Measurements from ENCODE around the gene MAP4K5.

Gene MAP4K5

DNA sequence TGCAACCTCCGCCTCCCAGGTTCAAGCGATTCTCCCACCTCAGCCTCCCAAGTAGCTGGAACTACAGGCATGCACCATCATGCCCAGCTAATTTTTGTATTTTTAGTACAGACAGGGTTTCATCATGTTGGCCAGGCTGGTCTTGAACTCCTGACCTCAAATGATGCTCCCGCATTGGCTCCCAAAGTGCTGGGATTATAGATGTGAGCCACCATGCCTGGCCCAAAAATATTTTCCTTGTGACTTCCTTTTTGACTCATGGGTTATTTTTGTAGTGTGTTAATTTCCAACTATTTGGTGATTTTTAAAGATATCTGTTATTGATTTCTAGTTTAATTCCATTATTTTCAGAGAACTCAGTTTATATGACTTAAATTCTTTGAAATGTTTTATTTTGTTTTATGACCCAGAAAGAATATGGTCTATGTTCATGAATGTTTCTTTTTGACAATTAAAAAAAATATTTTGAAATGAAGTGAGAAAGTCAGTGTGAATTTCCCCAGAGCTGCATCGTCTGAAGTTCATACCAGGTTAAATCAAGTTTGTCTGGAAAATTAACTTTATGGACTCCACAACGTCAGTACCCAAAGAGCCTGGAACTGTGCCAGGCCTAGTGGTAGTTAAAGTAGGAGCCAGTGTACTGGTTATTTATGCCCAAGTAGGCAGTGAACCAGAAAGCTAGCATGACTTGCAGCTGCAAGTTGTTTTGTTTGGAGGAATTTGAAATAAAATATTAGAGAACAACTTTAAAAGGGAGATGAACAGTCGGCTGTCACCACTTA lies 132.9 kb downstream of the MAP4K5 start:
- peak; percentile 31 for DNase-seq (ENCODE audit: low spot score)

GRCh38 chr14:50398189-50398580 lies 134.2 kb downstream of the MAP4K5 start:
- no peak for DNase-seq (ENCODE audit: low spot score)

DNA sequence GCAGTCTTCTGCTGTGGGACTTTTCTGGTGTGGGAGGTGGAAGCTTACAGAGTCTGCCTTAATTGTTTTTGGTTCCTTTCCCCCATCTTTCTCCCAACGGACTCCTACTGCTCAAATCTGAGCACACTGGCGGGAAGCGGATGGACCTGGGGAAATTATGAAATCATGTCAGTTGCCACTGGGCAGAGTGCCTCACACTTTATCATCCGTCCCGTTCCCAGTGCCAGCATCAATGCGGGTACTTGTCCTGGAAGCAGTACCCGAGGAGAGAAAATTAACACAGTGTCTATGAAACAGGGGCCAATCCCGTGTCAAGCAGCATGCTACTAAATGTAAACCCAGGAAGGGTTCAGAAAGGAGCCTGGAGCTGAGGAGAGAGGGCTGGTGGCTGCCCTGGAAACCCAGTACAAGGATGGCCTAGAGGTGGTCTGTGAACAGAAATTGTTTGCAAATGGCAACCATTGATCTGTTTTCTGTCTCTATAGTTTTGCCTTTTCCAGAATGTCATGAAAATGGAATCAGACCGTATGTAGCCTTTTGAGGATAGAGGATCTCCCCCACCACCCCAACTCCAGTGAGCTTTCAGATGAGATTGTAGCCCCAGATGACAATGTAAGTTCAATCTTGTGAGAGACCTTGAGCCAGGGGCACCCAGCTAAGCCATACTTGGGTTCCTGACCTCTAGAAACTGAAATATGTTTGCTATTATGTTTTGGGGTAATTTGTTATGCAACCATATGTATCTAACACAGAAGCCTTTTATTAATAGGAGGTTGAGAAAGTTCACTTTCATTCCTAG lies 134.8 kb downstream of the MAP4K5 start:
- DNase-seq (ENCODE audit: low spot score): peak; percentile 25

DNA sequence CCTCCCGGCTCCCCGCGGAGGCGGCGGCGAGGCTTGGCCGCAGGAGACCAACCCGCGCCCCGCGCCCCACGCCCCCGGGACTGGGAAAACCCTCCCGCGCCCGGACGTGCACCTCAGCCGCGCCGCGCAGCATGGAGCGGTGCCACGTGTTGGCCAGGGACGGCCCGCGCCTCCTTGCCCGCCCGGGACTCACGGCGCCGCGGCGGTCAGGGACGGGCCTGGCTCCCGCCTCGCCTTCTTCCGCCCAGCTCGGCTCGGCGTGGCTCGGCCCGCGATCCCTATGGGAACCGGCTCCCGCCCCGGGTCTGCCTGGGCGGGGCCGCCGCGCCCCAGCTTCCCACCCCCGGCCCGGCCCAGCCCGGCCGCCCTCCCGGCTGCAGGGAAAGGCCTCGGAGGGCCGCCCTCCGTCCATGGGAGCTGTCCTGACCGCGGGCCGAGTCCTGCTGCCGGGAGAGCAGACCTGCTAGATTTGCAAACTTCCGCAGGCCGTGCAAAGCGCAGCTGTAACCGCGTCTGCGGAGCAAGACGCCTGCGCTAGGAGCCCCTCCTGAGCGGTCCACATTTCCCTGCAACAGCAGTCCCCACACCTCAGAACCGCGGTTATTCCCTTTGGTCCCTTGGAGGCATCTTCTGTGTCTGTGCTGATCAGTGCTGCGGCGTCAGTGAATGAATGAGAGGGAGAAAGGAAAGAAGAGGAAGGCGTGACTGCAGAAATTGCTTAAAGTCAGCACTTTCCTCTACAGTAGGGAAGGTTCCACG lies 135.6 kb downstream of the MAP4K5 start, which contains the start of gene CDKL1:
CDKL1 (minus strand) TSS at position 251 of the 759 bp plus-strand sequence. CDS start 1,013 bp downstream, outside the sequence.
- DNase-seq (ENCODE audit: low spot score): peak; percentile 71

DNA sequence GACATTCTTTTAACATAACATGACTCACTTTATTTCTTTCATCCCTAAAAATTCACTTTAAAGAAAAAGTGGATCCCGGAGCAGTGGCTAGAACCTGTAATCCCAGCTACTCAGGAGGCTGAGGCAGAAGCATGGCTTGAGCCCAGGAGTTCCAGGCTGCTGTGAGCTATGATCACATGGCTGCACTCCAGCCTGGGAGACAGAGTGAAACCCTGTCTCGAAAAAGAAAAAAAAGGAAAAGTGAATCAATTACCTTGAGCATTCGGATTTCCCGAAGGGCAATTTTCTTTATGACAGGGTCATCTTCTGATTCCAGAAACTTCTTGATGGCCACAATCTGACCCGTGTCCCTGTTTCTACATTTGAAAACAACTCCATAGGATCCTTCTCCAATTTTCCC lies 136.9 kb downstream of the MAP4K5 start:
- DNase-seq (ENCODE audit: low spot score): no peak

GRCh38 chr14:50394713-50395112 lies 137.7 kb downstream of the MAP4K5 start:
- DNase-seq (ENCODE audit: low spot score): no peak

GRCh38 chr14:50389668-50390441 lies 142.5 kb downstream of the MAP4K5 start:
- no peak for DNase-seq (ENCODE audit: low spot score)

DNA sequence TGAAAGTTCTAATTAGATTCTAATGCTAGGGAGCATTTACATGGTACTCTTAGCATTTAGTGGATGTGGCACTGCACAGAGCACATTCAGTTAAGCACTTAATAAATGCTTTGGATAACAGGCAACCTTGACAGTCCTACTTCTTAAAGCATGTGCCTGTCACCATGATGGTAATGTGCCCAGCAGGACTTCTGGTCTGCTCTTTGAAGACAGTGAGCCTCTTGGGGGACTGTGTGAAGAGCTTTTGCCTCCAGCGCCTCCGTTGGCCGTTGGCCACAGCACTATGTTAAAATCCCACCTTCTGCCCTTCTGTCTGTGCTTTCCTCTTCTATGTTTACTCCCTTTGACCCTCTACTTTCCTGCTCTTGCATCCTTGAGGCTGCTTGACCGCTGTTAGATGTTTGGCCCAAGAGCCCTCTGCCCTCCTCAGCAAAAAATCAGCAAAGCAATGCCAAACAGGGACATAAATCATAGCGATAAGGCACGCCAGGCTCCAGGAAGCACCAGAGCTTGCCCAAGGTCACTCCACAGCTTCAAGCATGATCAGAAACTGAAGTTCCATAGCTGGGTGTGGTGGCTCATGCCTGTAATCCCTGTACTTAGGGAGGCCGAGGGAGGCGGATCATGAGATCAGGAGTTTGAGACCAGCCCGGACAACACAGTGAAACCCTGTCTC lies 144.0 kb downstream of the MAP4K5 start:
- no peak for DNase-seq (ENCODE audit: low spot score)

- no peak for DNase-seq (ENCODE audit: low spot score)
Observed at GRCh38 chr14:50387548-50387947, 144.8 kb downstream of the MAP4K5 start.

GRCh38 chr14:50383618-50384225 lies 148.6 kb downstream of the MAP4K5 start:
- DNase-seq (ENCODE audit: low spot score): no peak

DNA sequence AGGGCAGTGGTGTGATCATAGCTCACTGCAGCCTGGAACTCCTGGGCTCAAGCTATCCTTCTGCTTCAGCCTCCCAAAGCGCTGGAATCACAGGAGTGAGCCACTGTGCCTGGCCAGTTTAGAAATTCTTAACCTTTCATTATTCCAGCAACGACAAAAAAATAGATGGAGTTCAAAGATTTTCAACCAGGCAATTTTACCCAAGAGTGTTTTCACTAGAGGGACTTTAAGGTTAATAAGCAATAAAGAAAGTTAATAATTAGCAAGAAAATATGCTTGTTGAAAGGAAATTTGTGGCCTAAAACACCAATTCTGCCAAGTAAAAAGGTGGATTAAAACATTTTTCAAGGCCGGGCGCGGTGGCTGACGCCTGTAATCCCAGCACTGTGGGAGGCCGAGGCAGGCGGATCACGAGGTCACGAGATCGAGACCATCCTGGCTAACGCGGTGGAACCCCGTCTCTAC lies 150.5 kb downstream of the MAP4K5 start:
- DNase-seq (ENCODE audit: low spot score): no peak

DNA sequence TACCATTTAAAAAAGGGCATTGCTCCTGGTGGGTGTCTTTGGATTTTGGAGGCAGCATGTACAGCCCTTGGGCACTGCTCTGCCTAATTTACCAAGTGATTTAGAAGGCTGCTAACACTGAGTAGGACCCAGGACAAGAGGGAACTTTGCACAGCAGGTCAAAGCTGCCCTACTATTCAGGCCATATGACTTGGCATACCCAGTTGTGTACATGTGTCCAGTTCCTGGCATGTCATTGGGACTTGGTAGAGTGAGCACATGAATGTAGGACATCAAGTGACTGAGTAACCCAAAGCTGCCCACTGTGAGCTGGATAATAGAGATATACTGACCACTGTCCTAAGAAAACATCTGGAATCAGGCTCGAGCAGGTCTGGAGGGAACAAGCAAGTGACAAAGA lies 151.4 kb downstream of the MAP4K5 start:
- no peak for DNase-seq (ENCODE audit: low spot score)

- no peak for DNase-seq (ENCODE audit: low spot score)
Observed at GRCh38 chr14:50380455-50380854, 151.9 kb downstream of the MAP4K5 start.

- DNase-seq (ENCODE audit: low spot score): no peak
Observed at GRCh38 chr14:50379563-50379962, 152.8 kb downstream of the MAP4K5 start.

DNA sequence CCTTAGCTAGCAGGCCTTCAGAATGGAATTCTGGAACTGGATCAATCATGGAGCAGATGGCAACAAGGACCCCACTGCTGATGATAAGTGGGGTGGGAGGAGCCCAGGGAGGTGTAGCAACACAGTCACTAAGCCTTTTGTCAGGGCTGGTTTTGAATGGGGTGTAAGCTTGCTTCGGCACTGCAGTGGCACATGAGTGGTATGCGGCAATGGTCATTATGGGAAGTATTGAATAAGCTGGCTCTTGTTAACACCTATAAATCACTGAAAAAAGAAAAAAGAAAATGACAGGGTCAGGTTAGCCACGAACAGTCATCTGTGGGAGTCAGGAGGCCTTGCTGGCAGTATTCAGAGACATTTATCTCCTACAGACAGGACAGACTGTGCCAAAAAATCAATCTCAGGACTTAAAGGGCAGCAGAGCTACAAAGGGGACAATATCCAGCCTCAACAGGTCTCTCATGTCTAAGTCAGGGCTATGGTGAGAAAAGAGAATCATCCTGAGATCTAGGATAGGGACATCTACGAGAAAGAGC lies 154.8 kb downstream of the MAP4K5 start:
- no peak for DNase-seq (ENCODE audit: low spot score)

DNA sequence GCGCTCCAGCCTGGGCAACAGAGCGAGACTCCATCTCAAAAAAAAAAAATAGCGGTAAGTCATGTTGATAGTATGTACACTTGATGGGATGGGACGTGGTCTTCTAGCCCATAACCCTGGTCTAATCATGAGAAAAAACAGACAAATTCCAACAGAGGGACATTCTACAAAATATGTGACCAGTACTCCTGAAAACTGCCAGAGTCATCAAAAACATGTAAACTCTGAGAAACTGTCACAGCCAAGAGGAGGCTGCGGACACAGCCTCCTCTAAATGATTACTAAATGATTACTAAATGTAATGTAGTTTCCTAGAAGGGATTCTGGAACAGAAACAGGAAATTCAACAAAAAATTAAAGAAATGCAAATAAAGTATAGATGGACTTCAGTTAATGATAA lies 156.6 kb downstream of the MAP4K5 start:
- no peak for DNase-seq (ENCODE audit: low spot score)

DNA sequence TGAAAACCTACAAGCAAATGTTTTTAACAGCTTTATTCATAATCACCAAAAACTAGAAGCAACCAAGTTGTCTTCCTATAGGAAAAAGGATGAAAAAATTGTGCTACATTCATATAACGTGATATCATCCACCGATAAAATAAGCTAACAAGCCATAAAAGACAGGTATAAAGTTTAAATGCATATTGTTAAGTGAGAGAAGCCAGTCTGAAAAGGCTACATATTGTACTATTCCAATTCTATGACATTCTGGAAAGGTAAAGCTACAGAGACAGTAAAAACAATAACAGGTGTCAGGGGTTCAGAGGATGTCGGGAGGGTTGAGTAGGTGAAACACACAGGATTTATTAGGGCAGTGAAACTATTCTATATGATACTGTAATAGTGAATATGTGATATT lies 158.4 kb downstream of the MAP4K5 start:
- DNase-seq (ENCODE audit: low spot score): no peak

DNA sequence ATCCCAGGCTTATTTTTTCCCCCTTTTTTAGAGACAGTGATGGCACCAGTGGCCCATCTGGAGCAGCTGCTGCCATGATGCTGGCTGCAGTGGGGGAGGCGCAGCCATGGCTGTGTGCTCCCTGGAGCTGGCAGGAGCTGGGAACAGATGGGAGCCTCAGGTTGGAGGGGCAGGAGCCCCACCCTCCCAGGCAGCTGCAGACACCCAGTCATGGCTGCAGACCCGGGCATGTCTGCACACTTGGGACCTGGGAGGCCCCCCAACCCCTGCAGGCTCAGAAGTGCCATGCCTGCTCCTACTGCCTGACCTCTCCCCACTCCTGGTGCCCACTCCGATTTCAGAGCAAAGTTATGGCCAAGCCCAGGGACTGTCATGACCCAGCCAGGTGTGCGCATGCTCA lies 160.8 kb downstream of the MAP4K5 start:
- DNase-seq (ENCODE audit: low spot score): no peak
